Stimulated activated CD4-positive, alpha-beta T cell treated with anti-CD3 and anti-CD28 coated beads, Interleukin-2, amount 100 ng/mL, for 24 hours (primary cell): ENCODE measurements around the gene NEK2.
"Not testable (repeated sequence)": the region's sequence is repeated elsewhere in the genome, so short reads cannot be mapped to it uniquely, and the experiment has no call there.

Experiments used
- DNase-seq, 2 donors: peaks; one replicate each; pipeline ENCODE4 v3.0.0-alpha.2; 2020

The NEK2 gene

GRCh38 chr1:211693911-211694310 is 18.5 kb upstream of the NEK2 start:
- DNase-seq = not testable (repeated sequence)

DNA sequence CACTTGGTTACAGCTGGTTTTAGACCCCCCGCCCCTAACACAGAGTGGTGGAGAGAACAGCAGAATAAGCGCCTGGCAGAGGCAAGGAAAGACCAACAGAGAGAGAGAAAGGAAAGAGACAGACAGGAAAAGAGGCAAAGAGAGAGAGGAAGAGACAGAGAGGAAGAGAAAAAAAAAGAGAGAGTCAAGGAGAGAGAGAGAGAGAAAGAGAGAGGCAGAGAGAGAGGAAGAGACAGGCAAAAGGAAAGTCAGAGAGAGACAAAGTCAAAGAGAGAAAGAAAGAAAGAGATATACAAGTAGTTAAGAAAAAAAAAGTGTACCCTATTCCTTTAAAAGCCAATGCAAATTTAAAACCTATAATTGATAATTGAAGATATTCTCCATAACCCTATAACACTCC is 13.0 kb upstream of the NEK2 start:
- no peak for DNase-seq

DNA sequence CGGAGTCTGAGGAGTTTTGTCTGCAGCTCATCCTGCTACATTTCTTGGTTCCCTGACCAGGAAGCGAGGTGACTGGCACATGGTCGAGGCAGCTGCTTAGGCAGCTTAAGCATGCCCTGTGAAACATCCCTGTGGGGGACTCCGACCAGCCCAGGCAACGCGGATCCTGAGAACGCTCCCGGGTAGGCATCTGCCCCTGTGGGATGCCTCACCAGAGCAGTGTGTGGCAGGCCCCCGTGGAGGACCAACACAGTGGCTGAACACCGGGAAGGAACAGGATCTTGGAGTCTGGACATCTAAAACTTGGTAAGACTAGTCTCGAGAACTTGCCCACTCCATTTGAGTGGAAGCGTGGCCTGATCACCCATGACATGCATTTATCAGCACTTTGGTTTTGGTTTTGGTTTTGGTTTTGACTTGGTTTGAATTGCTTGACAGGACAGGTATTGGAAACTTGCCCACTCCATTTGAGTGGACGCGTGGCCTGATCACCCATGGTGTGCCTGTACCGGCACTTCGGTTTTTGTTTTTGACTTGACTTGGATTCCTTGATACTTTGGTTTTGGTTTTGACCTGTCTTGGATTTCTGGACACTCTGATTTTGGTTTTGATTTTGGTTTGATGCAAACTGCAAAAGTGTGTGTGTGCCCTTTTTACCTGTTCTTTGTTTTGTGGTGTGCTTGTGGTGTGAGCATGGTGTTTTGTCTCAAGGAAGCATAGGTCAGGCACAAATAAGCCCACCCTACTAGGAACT is 12.2 kb upstream of the NEK2 start:
- no peak for DNase-seq

DNA sequence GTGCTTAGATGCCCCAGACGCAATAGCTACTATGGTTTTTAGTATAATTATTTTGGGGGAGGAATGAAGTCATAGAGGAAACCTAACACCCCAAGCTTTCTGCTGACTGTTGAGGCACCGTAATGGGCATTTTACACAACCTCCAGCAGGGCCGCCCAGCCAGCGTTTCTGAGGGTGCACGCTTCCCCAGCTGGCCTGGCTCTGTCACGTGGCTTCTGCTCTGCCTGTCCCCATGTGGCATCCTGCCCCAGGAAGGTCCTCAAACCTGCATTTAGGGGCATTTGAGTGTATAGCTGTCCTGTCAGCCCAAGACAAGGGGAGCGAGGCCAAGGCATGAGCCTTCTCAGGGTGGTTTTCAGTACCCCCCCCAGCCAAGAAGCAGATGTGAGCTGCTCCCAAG is 10.4 kb upstream of the NEK2 start:
- no peak for DNase-seq

GRCh38 chr1:211684791-211685190 is 9.4 kb upstream of the NEK2 start:
- DNase-seq = no peak

DNA sequence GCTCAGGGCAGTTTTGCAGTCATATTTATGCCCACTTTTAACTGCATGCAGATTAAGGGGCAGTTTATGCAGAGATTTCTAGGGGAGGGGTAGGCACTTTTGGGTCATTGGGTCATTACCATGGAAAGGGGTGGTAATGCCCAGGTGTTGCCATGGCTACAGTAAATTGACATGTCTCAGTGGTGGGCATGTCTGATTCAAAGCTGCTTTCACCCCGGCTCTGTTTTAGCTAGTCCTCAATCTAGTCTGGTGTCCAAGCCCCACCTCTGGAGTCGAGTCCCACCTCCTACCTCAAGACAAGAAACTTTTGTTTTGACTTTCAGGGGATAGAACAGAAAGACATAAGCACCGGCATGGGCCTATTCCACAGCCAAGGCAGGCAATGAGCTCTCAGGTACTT is 8.9 kb upstream of the NEK2 start:
- DNase-seq = no peak

- DNase-seq = no peak
Observed at GRCh38 chr1:211683396-211684297, 8.2 kb upstream of the NEK2 start.

GRCh38 chr1:211682186-211682585 is 6.8 kb upstream of the NEK2 start:
- not testable (repeated sequence) for DNase-seq

DNA sequence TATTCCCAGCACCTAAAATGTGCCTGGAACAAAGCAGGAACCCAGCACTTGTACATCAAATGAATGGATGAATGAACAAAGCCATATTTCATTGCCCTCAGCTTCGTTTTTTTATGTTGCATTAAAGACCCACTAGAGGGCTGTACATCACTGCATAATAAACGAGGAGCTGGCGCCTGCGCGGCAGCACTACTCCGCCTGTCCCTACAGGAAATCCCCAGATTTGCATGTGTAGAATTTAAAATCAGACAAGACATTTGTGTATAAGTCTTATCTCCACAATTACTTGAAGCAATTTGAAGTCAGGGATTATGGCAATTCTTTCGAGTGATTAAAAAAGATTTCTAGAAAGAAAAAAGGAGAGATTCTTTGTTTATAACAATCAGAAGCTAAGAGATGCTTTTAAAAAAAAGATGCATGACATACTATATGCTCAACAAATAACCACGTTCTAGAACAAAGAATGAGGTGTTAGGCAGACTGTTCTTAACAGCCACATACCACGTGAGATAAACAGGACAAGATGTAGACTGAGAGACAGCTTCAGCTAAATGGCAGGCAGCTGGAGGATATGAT is 5.4 kb upstream of the NEK2 start:
- DNase-seq = peak; percentile 71 to 72

GRCh38 chr1:211677659-211678058 is 2.2 kb upstream of the NEK2 start:
- DNase-seq = no peak

GRCh38 chr1:211676761-211677160 is 1.3 kb upstream of the NEK2 start:
- no peak for DNase-seq

- no peak for DNase-seq
Observed at GRCh38 chr1:211676106-211676583, 724 bp upstream of the NEK2 start.

DNA sequence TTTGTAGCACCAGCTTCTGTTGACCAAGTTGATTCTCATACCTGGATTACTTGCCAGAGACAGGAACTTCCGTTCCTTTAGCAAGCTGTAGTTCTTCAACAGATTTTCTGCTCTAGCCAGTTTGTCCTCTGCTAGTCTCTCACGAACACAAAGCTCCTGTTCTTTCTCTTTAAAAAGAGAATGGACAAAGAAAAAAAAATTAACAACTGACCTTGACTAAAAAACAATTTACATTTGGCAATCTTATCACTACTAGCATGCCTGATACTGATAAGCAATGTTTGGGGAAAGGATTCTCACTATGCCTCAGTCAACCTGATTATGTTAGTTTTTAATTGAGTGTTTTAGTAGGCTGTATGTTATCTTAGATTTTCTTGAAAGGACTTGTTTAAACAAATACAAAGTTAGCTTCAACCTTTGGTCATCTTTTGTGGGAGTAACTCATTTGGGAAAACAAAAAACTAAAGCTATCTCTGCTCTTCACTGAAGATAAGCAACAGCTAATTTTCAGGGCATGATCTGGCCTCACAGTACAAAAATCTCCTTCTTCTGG is 8.3 kb downstream of the NEK2 start:
- no peak for DNase-seq

- DNase-seq = no peak
Observed at GRCh38 chr1:211660718-211661222, 14.7 kb downstream of the NEK2 start.

- DNase-seq = no peak
Observed at GRCh38 chr1:211656728-211657127, 18.7 kb downstream of the NEK2 start.

- DNase-seq = peak; percentile 88 to 90
Observed at GRCh38 chr1:211654838-211655787, 20.3 kb downstream of the NEK2 start.

DNA sequence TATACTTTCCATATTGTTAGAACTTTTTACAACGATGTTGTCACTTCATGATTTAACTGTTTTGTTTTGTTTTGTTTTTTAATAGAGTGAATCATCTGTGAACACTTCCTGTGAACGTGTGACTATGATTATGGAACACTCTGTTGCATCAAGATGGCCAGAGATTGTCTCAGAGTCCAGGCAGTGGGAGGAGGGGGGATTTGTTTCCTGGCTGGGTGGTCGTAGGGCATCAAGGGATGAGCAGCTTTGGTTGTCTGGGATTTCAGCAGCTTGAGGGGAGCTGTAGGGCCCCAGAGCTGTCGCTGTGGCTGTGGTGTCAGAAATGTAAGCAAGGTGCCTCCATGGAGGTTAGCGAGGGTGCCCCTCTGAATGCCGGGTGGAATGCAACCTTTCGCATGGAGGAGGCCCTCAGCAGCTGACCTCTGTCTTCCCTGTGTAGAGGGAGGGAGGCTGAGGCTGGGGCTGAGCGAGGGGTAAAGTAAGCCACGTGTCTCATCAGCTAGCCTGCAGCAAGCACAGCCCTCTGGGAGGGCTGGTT is 21.4 kb downstream of the NEK2 start:
- no peak for DNase-seq

DNA sequence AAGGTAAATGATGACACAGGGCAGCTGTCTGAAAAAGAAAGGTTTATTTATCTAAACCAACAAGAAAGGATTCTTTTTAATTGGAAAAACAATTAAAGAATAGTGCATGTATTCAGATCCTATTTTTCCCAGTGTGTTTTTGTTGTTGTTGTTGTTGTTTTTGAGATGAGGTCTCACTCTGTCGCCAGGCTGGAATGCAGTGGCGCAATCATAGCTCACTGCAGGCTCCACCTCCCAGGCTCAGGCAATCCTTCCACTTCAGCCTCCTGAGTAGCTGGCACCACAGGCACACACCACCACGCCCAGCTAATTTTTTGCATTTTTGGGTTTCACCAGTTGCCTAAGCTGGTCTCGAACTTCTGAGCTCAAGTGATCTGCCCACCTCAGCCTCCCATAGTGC is 22.1 kb downstream of the NEK2 start:
- no peak for DNase-seq

DNA sequence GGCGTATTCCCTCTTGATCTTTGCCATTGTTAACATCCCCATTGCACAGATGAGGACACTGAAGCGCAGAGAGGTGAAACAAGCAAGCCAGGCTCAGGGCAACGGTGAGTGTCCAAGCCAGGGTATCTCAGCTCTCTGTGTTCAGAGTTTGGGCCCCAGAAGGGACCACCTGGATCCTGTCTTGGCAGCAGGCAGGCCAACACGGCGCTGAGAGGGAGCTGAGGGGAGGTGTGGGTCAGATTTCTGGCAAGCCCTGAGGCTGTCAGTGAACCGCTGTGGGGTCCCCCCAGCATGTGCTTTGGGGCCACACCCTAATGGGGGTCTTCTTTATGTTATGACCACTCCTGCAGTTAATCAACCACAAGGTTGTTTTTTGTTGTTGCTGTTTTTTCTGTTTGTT is 23.1 kb downstream of the NEK2 start:
- DNase-seq = no peak

GRCh38 chr1:211650904-211651303 is 24.5 kb downstream of the NEK2 start:
- no peak for DNase-seq
